HepG2 (cell line): Measurements from ENCODE around the gene ORC6. TPM values are rescaled to one million over a fixed set of nuclear protein-coding genes. Genes with fewer than 3 reads are reported as not detected.

Source experiments
- CBFB ChIP-seq: sonication (generic); formaldehyde crosslinking; IDR thresholded peaks from 2 replicates; pipeline ENCODE4 v1.4.0; 2020; ENCODE audit warnings: missing genetic modification reagents
- CBX1 ChIP-seq: IDR thresholded peaks from one replicate; pipeline ENCODE4 v1.6.1; 2016; ENCODE audit warnings: antibody characterized with exemption, low read depth
- FOXC1 ChIP-seq: sonication (generic); formaldehyde crosslinking; IDR thresholded peaks from 2 replicates; pipeline ENCODE4 v1.8.0; 2022; ENCODE audit warnings: mild to moderate bottlenecking, missing genetic modification reagents, borderline replicate concordance
- GABPB1 ChIP-seq: IDR thresholded peaks from 2 replicates; pipeline ENCODE4 v1.6.1; 2016; ENCODE audit warnings: mild to moderate bottlenecking, missing genetic modification reagents, moderate library complexity, missing compliant biosample characterization
- IRF2 ChIP-seq: IDR thresholded peaks from 2 replicates; pipeline ENCODE4 v1.6.1; 2018; ENCODE audit warnings: missing genetic modification reagents, missing compliant biosample characterization
- JARID2 ChIP-seq: sonication (generic); formaldehyde crosslinking; IDR thresholded peaks from 2 replicates; pipeline ENCODE4 v1.8.1; 2023; ENCODE audit warnings: missing genetic modification reagents, inconsistent platforms; ENCODE audit not compliant: insufficient replicate concordance
- JUN ChIP-seq: sonication (generic); formaldehyde crosslinking; IDR thresholded peaks from 2 replicates; pipeline ENCODE4 v1.4.0; 2020; ENCODE audit warnings: mild to moderate bottlenecking, missing genetic modification reagents
- KLF6 ChIP-seq: IDR thresholded peaks from 2 replicates; pipeline ENCODE4 v1.8.0; 2016; ENCODE audit warnings: missing biosample characterization, missing genetic modification reagents
- KLF9 ChIP-seq: IDR thresholded peaks from 2 replicates; pipeline ENCODE4 v1.6.1; 2016; ENCODE audit warnings: low read depth
- POGK ChIP-seq: sonication (generic); formaldehyde crosslinking; conservative IDR thresholded peaks from 2 replicates; pipeline ENCODE4 v1.8.0; 2022; ENCODE audit warnings: mild to moderate bottlenecking, moderate library complexity, missing genetic modification reagents
- PTBP1 ChIP-seq: fragments of 200-400 bp; formaldehyde crosslinking; IDR thresholded peaks from 2 replicates; pipeline ENCODE4 v1.6.1; 2018; ENCODE audit warnings: low read length, low read depth; ENCODE audit not compliant: poor library complexity, severe bottlenecking
- SRSF1 ChIP-seq: fragments of 200-400 bp; formaldehyde crosslinking; optimal IDR thresholded peaks from 2 replicates; pipeline ENCODE3; 2017; ENCODE audit warnings: mild to moderate bottlenecking, low read depth, low read length, moderate library complexity
- TAF1 ChIP-seq: sonication (generic); formaldehyde crosslinking; IDR thresholded peaks from 2 replicates; pipeline ENCODE4 v1.4.0; 2020; ENCODE audit warnings: missing genetic modification reagents
- TEAD2 ChIP-seq: sonication (generic); formaldehyde crosslinking; IDR thresholded peaks from 2 replicates; pipeline ENCODE4 v1.9.0; 2021; ENCODE audit warnings: missing genetic modification reagents
- YEATS2 ChIP-seq: sonication (generic); formaldehyde crosslinking; IDR thresholded peaks from 2 replicates; pipeline ENCODE4 v1.4.0; 2020; ENCODE audit warnings: missing genetic modification reagents, borderline replicate concordance
- ZKSCAN8 ChIP-seq: IDR thresholded peaks from 2 replicates; pipeline ENCODE4 v1.6.1; 2016; ENCODE audit warnings: borderline replicate concordance, missing genetic modification reagents, missing compliant biosample characterization
- ZNF275 ChIP-seq: sonication (generic); formaldehyde crosslinking; IDR thresholded peaks from 2 replicates; pipeline ENCODE4 v1.8.0; 2022; ENCODE audit warnings: missing genetic modification reagents, mild to moderate bottlenecking, inconsistent platforms, borderline replicate concordance
- ZNF335 ChIP-seq: sonication (generic); formaldehyde crosslinking; IDR thresholded peaks from 2 replicates; pipeline ENCODE4 v1.4.0; 2020; ENCODE audit warnings: missing genetic modification reagents
- ZNF687 ChIP-seq: sonication (generic); formaldehyde crosslinking; IDR thresholded peaks from 2 replicates; pipeline ENCODE4 v1.5.1; 2020; ENCODE audit warnings: mild to moderate bottlenecking, missing genetic modification reagents, moderate library complexity
- ZNF691 ChIP-seq: sonication (generic); formaldehyde crosslinking; IDR thresholded peaks from 2 replicates; pipeline ENCODE4 v1.4.0; 2020; ENCODE audit warnings: missing genetic modification reagents, low read depth, mild to moderate bottlenecking, borderline replicate concordance
- polyA plus RNA-seq, 8 experiments: library from polyadenylated mRNA; depleted of rRNA in 3 of 8; stranded (reverse) in 7 of 8; unstranded in 1 of 8; fragments of >200 nt; fragmentation: Illumina TruSeq in 4 of 8; extraction: Trizol in 4 of 8; gene quantifications; 2 replicates each; pipeline versions ENCODE4 v1.2.1 to v1.2.3, GENCODE V29; 2011 to 2016; ENCODE audit warnings: low read depth in 4 of 8, missing spikeins in 1 of 8, mixed read lengths in 1 of 8; ENCODE audit not compliant: insufficient read depth in 1 of 8
- total RNA-seq, 5 experiments: library from RNA; depleted of rRNA; stranded (reverse); fragments of >200 nt; fragmentation: Illumina TruSeq; extraction: Trizol; gene quantifications; 2 replicates each; pipeline ENCODE4 v1.2.3, GENCODE V29; 2016; ENCODE audit warnings: low read depth in 1 of 5

The ORC6 gene
- total and polyA plus RNA-seq, 2 of the 13 experiments (the other 11 are each of a cell fraction or from before 2014, with no cell fraction given) = 34.2 to 69.8 TPM

GRCh38 chr16:46688654-46689364 lies 650 bp upstream of the ORC6 start, which contains the start of gene VPS35 (continued):
- TF ChIP-seq YEATS2 (CRISPR knock-in tag) (no peak; the same call in 1 of the 2 replicates), FOXC1 (CRISPR knock-in tag) (peak; percentile 91), ZNF335 (CRISPR knock-in tag) (peak; percentile 21; the same call in 1 of the 2 replicates), ZNF691 (CRISPR knock-in tag) (peak; percentile 89; the same call in 1 of the 2 replicates), SRSF1 (peak; percentile 48), KLF6 (0 out of 2 replicates have a peak, but pooled peaks have one; percentile 41), ZNF275 (CRISPR knock-in tag) (peak; percentile 22; the same call in 1 of the 2 replicates), JARID2 (CRISPR knock-in tag) (no peak), IRF2 (CRISPR knock-in tag) (no peak; the same call in none of the 2 replicates), ZNF687 (peak; percentile 84), GABPB1 (peak; percentile 70), PTBP1 (peak; percentile 21), ZKSCAN8 (CRISPR knock-in tag) (no peak), JUN (CRISPR knock-in tag) (0 out of 2 replicates have a peak, but pooled peaks have one; percentile 35), KLF9 (peak; percentile 94), CBFB (peak; percentile 43; the same call in 1 of the 2 replicates), TAF1 (CRISPR knock-in tag) (peak; percentile 50; the same call in 1 of the 2 replicates), CBX1 (peak; percentile 10), TEAD2 (CRISPR knock-in tag) (no peak), POGK (CRISPR knock-in tag) (peak; percentile 39; the same call in 1 of the 2 replicates)
